Limb (tissue), 2 donors: Measurements from ENCODE around the gene PSMG3.
"Not testable (repeated sequence)": the region's sequence is repeated elsewhere in the genome, so short reads cannot be mapped to it uniquely, and the experiment has no call there.

ENCODE experiments used
- DNase-seq, 2 donors: peaks; one replicate each; pipeline ENCODE4 v3.0.0-alpha.2; 2016; ENCODE audit errors: extremely low spot score in 2 of 2

Gene PSMG3

DNA sequence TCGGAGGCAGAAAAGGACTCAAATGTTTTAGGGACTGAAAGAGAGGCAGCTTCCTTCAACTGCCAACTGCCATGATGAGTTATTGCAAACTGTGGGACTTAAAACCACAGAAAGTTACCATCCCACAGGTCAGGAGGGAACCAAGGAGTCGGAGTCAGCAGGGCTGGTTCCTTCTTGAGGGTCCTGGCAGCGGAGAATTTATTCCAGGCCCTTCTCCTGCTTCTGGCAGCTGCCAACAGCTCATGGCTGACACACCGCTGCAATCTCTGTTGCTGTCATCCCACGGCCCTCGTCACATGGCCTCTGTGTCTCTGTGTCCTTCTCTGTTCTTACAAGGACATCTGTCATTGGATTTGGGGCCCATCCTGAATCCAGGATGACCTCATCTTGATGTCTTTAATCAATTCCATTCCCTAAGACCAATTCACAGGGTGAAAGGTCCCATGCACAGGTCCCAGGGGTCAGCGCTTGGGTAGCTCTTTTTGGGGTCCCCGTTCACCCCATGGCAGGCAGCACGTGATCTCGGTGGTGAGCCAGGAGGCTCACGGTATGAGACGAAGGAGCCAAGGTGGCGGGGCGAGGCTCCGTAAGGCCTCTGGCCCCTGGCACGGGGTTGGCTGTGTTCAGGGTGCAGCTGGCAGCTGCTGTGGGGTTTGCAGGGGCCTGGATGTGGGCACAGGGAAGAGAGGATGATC lies 27.4 kb upstream of the PSMG3 start:
- no peak for DNase-seq

DNA sequence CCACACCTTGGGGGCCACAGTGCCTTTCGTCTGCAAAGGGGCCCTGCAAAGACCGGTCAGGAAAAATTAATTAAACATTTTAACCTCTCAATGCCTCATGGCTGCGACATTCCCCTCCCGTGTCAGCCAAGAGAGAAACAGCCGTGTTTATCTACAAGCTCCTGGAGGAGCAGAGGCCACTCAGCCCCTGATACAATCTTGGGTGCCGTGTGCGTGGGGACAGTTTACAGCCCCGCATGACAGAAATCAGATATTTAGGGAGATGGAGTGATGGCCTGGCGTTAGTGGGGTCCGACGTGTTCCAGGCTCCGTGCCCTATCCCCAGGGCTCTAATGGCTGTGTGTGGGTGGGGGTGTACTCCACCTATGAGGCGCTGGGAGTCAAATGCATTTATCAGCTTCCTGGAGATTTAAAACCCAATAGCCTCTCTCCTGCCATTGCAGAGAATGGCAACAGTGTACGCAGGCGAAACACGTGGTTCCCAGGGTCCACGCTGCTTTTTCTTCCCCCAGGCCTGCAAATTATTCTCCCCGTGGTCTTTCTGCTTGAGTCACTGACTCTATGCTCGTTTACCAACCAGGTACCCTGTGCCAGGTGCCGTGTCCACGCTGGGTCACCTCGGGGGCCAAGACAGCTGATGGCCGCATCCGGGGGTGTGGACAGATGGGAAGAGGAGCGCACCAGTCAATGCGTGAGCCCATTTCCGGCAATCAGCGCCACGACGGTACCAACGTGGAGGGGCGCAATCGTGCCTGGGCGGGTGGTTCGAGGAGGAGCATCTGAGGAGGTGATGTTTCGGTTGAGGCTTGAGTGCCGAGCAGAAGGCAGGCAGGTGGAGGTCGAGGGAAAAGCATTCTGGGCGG lies 26.6 kb upstream of the PSMG3 start:
- no peak for DNase-seq

DNA sequence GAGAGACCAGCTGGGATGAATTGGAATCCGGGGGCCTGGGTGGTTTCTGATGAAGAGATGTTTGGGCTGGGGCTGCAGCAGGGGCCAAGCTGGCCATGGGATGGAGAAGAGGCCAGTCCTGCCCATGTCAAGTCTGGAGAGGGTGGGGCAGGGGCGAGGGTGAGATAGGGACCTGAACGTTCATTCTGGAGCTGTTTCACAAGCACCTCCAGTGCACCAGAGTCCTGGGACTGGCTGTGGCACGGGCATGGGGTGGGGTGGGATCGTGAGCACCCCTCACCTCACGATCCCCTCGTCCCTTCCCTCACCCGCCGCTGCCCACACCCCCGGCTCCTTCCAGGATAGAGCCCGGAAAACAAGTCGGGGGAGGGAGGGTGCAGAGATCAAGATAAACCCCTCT lies 25.8 kb upstream of the PSMG3 start:
- no peak for DNase-seq

DNA sequence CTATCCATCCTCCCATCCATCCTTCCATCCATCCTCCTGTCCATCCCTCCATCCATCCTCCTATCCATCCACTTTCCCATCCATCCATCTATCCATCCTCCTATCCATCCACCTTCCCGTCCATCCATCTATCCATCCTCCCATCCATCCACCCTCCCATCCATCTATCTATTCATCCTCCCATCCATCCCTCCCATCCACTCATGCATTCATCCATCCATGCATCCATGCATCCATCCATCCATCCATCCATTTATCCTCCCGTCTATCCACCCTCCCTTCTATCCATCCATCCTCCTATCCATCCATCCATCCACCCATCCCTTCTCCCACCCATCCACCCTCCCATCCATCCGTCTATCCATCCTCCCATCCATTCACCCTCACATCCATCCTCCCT lies 25.2 kb upstream of the PSMG3 start:
- DNase-seq: no peak

DNA sequence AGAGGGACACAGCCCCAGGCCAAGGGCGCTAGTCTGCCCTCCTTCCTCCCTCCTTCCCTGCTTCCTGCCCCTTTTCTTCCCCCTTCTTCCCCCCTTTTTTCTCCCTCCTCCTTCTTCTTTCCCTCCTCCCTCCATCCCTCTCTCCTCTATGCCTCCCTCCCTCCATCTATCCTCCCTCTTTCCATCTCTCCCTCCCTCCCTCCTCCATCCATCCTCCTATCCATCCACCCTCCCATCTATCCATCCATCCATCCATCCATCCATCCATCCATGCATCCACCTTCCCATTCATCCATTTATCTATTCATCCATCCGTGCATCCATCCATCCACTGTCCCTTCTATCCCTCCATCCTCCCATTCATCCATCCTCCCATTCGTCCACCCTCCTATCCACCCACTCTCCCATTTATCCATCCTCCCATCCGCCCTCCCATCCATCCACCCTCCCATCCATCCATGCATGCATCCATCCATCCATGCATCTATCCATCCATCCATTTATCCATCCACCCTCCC lies 24.1 kb upstream of the PSMG3 start:
- DNase-seq: no peak

DNA sequence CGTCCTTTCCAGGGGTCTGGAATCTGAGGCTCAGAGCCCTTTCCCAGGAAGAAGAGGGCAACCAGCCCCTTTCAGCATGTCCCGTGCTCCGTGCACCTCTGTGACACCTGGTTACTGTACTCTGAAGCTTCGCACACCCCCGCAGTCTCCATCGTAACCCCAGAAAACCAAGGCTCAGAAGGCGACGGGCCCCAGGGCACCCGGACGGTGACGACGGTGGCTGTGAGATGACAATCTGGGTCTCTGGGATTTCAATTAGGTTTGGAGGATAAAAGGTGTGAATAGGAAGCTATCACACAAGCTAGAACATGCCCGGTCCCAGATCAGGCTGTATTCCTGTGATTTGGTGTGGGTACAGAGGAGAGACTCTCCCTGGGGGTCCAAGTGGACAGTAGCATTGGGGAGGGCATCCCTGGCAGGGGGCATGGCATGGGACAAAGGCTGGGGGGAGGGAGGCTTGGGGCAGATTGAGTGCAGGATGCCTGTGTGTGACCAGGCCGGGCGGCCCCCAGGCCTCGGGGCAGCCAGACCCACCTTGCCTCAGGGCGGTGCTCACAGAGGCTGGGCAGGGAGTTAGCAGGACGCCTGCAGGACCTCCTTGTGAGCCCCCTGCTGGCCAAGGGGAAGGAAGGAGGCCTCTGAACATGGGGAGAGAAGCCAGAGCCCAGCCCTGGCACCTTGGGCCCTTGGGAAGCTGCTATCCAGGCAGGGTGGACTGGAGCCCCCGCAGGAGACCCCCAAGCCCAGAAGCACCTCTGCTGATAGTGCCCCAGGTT lies 23.4 kb upstream of the PSMG3 start:
- DNase-seq: no peak

DNA sequence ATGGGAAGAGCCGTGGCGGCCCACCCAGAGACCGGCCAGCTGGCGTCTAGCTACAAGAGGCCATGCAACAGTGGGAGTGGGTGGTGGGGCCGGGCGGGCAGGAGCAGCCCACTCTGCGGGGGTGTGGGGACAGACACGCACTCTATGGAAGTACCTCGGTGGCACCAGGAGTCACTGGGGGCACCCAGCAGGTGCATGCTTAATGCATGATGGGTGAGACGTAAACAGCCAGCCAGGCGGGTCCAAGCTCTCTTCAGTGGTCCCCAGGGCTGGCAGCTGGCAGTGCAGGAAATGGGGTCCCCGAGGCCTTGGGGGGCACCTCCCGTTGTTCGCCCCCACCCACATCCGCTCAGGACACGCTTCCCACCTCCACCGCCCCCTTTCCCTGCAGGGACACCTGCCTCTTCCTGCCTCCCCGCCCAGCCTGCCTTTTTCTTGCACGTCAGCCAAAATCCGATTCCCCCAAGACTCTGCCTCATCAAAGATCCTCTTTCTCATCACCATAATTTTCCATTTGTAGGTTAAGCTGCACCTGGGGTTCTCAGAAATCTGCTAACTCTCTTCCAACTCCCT lies 22.6 kb upstream of the PSMG3 start:
- DNase-seq: no peak

DNA sequence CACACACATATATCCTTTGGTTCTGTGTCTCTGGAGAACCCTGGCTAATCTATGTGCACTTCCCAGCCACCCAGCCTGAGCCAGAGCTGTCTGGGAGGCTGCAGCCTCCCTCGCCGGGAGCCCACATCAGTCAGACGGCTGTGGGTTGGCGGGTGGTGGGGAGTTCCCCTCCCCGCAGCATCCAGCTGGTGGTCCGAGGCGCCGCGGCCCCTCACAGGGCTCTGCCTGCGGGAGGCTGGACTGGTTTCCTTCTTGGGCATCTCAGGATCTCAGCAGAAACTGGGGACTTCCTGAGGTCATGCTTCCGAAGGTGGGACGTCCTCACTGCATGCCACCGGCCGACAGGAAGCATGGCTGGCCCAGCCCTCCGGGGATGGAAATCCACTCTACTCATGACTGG lies 22.0 kb upstream of the PSMG3 start:
- no peak for DNase-seq

DNA sequence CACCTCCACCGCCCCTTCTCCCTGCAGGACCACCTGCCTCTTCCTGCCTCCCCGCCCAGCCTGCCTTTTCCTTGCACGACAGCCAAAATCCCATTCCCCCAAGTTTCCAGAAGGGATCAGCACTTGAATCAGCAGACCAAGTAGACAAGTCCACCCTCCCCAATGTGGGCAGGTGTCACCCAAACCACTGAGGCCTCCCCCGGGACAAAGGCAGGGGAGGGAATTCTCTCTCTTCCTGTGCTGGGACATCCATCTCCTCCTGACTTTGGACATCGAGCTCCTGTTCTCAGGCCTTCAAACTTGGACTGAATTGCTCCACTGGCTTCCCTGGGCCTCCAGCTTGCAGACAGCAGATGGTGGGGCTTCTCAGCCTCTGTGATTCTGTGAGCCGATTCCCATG lies 21.6 kb upstream of the PSMG3 start:
- no peak for DNase-seq

DNA sequence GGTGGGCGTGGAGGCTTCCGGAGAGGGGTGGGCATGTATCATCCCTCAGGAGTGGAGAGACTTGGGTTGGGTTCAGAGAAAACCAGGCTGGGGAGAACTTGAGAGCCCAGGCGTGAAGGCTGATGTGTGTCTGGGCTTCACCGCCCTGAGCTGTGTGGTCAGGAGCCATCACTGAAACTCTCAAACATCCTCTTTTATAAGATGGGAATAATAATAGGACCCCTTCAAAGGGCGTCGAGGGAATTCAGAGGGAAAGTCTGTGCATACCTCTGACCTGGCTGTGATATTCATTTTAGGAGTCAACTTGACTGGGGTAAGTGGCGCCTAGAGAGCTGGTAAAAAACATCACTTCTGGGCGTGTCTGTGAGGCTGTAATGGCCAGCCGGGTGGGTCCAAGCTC lies 21.1 kb upstream of the PSMG3 start:
- no peak for DNase-seq

DNA sequence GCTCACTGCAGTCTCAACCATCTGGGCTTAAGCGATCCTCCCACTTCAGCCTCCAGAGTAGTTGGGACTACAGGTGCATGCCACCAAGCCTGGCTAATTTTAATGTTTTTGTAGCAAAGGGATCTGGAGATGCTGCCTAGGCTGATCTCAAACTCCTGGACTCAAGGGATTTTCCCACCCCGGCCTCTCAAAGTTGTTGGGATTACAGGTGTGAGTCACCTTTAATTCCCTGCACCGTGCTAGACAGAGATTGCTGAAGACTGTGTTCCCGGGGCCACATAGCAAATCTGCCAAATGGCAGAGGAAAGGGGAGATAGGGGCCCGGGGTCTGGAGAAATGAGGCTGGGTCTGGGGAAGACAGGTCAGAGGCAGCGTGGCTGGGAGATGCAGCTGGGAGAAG lies 20.6 kb upstream of the PSMG3 start:
- no peak for DNase-seq

DNA sequence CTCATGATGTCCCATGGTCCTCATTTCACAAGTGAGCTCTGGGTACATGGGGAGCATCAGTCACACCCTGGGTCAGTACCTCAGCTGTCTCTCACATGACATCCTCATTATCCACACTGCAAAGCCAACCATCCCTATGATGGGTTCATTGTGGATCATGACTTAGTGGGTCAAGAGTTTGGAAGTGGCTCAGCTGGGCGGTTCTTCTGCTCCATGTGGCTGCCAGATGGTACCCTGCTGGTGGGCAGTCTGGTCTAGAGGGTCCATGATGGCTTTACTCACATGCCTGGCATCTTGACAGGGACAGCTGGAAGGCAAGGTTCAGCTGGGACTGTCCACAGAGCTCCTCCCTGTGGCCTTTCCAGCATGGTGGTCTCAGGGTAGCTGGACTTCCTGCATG lies 19.1 kb upstream of the PSMG3 start:
- no peak for DNase-seq

DNA sequence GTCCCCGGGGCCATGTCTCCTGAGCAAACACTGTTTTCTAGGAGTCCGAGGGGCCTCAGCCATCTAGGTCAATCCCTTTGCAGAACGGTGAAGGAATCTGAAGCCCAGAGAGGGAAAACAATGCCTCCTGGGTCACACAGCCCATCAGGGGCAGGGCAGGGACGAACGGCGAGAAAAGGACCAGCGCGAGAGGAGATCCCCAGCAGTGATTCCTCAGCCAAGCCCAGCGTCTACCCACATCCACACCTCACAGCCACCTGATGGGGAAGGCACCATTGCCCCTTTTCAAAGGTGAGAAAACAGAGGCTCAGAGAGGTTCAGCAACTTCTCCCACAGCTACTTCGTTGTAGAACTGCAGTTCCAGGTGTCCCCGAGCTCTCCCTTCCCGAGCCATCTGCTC lies 17.9 kb upstream of the PSMG3 start:
- no peak for DNase-seq

DNA sequence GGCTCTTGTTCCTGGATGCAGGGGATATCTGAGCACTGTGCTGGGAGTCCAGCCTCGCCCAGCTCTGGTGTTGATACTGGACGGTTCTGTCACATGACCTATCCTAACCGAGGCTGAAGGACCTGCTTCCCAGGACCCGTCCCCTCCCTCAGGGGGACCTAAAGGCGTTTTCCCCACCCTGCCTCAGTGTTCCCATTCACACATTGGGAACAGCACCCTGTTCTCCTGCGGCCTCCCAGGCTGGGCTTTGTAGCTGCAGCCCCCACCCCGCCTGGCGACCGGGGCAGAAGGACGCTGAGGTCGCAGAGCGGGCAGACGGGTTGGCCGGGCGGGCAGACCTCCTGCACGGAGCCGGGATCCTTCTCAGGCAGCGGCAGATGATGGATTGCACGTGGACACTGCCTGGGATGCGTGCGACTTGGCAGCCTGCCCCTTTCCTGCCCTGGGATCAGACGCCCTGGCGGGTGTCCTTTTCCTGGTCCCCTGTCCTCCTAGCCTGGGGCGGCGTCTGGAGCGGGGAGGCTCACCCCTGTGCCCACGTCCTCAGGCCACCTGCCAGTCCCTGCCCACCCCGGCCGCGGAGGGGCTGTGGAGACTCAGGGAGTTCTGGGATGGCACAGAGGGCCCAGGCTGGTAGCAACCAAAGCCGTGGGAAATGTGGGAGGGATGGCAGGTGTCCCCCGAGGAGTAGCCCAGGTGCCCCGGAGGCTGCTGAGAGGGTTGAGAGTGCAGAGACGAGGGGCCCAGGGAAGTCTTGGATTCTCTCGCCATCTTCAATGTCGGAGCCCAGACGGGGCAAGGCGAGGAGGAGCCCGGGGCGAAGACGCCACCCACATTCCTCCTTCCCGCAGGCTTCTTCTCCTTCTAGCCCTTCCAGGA lies 17.2 kb upstream of the PSMG3 start:
- no peak for DNase-seq

DNA sequence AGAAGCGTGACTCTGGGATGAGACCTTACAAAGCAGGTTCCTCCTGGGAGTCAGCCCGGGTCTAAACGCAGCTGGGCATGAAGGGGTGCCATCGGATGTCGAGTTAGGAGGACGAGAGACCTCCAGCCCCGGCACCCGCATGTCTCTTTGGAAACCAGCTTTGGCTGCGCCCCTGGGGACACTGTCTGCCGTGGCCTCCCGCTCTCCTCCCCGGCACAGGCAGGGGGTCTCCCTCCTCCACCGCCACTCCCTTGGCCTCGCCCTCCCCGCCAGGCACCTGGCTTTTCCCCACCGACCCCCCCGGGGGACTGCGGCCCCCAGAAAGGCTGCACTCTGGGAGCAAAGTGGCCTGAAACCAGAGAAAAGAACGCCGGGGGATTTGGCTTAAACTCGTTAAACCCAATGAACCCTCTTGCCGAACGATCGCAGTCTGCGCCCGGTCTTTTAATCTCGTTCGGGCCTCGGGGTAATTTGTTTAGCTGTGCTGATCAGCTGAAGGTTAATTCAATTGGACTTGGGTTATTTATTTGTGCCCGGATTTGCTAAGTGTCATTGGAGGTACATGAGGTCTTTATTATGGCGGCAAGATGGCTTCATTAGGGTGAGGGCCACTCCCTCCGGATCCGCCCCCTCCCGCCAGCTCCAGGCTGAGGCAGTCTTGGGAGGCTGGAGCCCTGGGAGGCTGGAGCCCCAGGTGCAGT lies 16.4 kb upstream of the PSMG3 start:
- no peak for DNase-seq

DNA sequence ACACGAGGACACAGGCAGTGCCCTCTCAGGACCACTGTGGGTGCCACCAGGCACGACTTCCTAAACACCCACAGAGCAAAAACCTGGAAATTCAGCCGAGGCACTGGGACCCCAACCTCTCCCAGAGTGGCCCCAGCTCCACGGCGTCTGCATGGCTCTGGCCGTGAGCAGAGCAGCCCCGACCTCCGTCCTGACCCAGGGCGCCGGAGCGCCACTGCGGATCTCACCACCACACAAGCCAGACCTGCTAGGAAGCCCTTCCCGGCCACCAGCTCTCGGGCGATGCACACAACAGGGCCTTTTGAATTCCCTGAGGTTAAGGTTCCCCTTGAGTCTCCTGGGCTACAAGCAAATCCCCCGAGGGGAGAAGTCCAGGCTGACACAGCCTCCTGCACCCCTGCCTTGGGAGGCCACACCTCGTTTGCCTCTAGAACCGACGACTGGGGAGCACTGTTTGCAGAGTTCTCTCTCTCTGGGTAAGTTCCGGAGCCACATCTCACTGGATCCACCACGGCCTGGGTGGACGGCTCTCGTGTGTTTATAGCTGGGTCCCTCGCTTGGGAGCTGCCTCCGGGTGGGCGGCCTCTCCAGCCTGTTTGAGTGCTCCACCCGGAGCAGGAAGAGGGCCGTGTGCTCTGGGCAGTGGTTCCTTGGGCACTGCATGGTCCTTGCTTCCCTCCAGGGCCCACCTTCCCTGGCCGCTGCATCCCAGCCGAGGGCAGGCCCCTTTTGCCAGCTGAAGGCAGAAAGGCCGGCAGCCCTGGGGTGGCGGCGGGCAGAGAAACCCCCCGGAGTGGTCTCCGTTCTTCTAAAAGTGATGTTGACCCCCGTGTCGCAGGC lies 15.5 kb upstream of the PSMG3 start:
- no peak for DNase-seq

DNA sequence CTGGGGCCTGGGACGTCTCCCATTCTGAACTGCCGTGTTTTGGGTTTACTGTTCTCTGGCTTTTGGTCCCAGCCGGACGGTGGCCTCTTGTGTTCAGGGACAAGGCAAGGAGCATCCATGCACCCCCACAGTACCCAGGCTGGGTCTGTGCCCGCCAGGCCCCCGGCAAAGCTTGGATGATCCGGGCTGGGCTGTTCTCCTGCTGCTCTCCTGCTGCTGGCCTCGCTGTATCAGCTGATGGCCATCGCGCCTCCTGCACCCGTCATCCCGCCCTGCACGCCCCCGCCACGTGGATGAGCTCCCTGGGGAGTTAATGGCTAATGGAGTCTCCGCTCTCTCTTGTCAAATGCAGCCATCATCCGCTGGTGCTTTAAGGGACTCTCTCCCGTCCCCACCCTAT lies 14.9 kb upstream of the PSMG3 start:
- no peak for DNase-seq

DNA sequence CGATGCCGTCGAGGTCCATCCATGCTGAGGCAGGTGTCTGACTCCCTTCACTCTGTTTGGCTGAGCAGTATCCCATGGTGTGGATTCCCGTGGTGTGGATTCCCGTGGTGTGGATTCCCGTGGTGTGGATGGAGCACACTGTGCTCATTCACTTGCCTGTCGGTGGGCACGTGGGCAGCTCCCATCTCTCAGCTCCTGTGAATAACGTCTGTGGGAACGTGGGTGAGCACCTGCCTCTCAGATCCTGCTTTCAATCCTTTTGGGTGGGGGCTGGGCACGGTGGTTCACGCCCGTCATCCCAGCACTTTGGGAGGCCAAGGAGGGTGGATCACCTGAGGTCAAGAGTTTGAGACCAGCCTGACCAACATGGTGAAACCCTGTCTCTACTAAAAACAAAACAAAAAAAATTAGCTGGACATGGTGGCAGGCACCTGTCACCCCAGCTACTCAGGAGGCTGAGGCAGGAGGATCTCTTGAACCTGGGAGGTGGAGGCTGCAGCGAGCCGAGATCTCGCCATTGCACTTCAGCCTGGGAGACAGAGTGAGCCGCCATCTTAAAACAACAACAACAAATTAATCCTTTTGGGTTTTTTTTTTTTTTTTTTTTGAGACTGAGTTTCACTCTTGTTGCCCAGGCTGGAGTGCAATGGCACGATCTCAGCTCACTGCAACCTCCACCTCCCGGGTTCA lies 13.6 kb upstream of the PSMG3 start:
- not testable (repeated sequence) for DNase-seq
